GM18517 (cell line): ENCODE measurements around the gene LRRC57.

ENCODE experiments used
- ATAC-seq: cut with Tn5 transposase; IDR thresholded peaks from one replicate; pipeline ENCODE4 v1.9.1; 2021; ENCODE audit warnings: mild to moderate bottlenecking, moderate library complexity; ENCODE audit not compliant: unreplicated experiment

The LRRC57 gene

GRCh38 chr15:42493679-42494078 lies 54.9 kb downstream of the LRRC57 start:
- ATAC-seq, result no peak

GRCh38 chr15:42491539-42492225 lies 56.9 kb downstream of the LRRC57 start:
- ATAC-seq, result no peak

- ATAC-seq, result peak; percentile 53
Measured at GRCh38 chr15:42490671-42491538, 57.7 kb downstream of the LRRC57 start, which contains the start of gene ZNF106. Gene ZNF106 (minus strand): TSS chr15:42491141. CDS start chr15:42472289, 18,852 bp downstream.

GRCh38 chr15:42490291-42490670 lies 58.3 kb downstream of the LRRC57 start:
- no peak for ATAC-seq
